ENCODE results near the gene XCL2.
"Not testable (repeated sequence)": the region's sequence is repeated elsewhere in the genome, so short reads cannot be mapped to it uniquely, and the experiment has no call there.

XCL2 gene

GRCh38 chr1:168543840-168544498, at the start of gene XCL2:
TSS of gene XCL2 (minus strand) at chr1:168543997. CDS start at chr1:168543964, 33 bp downstream.
- not testable (repeated sequence) for H3K9ac ChIP-seq (ENCODE audit: low read depth, low read length); H3K79me2 ChIP-seq (ENCODE audit: insufficient read depth, low read length); H3K4me2 ChIP-seq (ENCODE audit: insufficient read depth, low read length); H4K20me1 ChIP-seq (ENCODE audit: insufficient read depth, low read length); DNase-seq; H3K4me1 ChIP-seq (ENCODE audit: insufficient read depth, low read length); H3K4me3 ChIP-seq (ENCODE audit: low read depth in 1 of 2, low read length in 2 of 2); H3K27ac ChIP-seq (ENCODE audit: low read length); H3K9me3 ChIP-seq (ENCODE audit: insufficient read depth, low read length, severe bottlenecking); H2AFZ ChIP-seq (ENCODE audit: low read depth, low read length); H3K27me3 ChIP-seq (ENCODE audit: insufficient read depth, low read length, poor library complexity); H3K36me3 ChIP-seq (ENCODE audit: insufficient read depth, low read length)
- ATAC-seq (ENCODE audit: insufficient read depth, low read depth): peak; percentile 62

- H3K4me2 ChIP-seq (ENCODE audit: insufficient read depth, low read length): no peak overlapping the region
- no peaks in the 10 kb centered on the region for H3K79me2 ChIP-seq (ENCODE audit: insufficient read depth, low read length)
- ATAC-seq (ENCODE audit: insufficient read depth, low read depth): no peak
These were observed 47.9 kb upstream of the XCL2 start for GRCh38 chr1:168591641-168592250.

GRCh38 chr1:168591066-168591465, 47.3 kb upstream of the XCL2 start:
- H3K4me3 ChIP-seq (ENCODE audit: low read depth in 1 of 2, low read length in 2 of 2): no peak overlapping the region
- no peak for DNase-seq
- no peaks in the 10 kb centered on the region for H3K36me3 ChIP-seq (ENCODE audit: insufficient read depth, low read length)
- H3K27ac ChIP-seq (ENCODE audit: low read length): no peak overlapping the region
- H3K9me3 ChIP-seq (ENCODE audit: insufficient read depth, low read length, severe bottlenecking): no peaks in the 10 kb centered on the region
- no peak overlapping the region for H3K9ac ChIP-seq (ENCODE audit: low read depth, low read length)
- no peaks in the 10 kb centered on the region for H4K20me1 ChIP-seq (ENCODE audit: insufficient read depth, low read length)
- TF ChIP-seq EZH2 (IDR thresholded peaks at IDR 0.05; ENCODE audit: borderline replicate concordance, low read depth, low read length, severe bottlenecking): no peak
- TF ChIP-seq CTCF (IDR thresholded peaks at IDR 0.05; ENCODE audit: borderline replicate concordance, extremely low read depth, low read length, poor library complexity, severe bottlenecking): no peak
- H3K79me2 ChIP-seq (ENCODE audit: insufficient read depth, low read length): no peaks in the 10 kb centered on the region
- no peak overlapping the region for H2AFZ ChIP-seq (ENCODE audit: low read depth, low read length)
- no peak overlapping the region for H3K4me2 ChIP-seq (ENCODE audit: insufficient read depth, low read length)
- H3K27me3 ChIP-seq (ENCODE audit: insufficient read depth, low read length, poor library complexity): no peaks in the 10 kb centered on the region
- no peaks in the 10 kb centered on the region for H3K4me1 ChIP-seq (ENCODE audit: insufficient read depth, low read length)
- no peak for ATAC-seq (ENCODE audit: insufficient read depth, low read depth)

More at GRCh38 chr1:168591641-168592250, 47.9 kb upstream of the XCL2 start:
- H3K27ac ChIP-seq (ENCODE audit: low read length): no peak overlapping the region
- no peak overlapping the region for H2AFZ ChIP-seq (ENCODE audit: low read depth, low read length)
- no peaks in the 10 kb centered on the region for H4K20me1 ChIP-seq (ENCODE audit: insufficient read depth, low read length)
- H3K36me3 ChIP-seq (ENCODE audit: insufficient read depth, low read length): no peaks in the 10 kb centered on the region
- no peak overlapping the region for H3K4me3 ChIP-seq (ENCODE audit: low read depth in 1 of 2, low read length in 2 of 2)
- no peak overlapping the region for H3K9ac ChIP-seq (ENCODE audit: low read depth, low read length)
- TF ChIP-seq EZH2 (IDR thresholded peaks at IDR 0.05; ENCODE audit: borderline replicate concordance, low read depth, low read length, severe bottlenecking) (no peak), CTCF (IDR thresholded peaks at IDR 0.05; ENCODE audit: borderline replicate concordance, extremely low read depth, low read length, poor library complexity, severe bottlenecking) (no peak)
- H3K27me3 ChIP-seq (ENCODE audit: insufficient read depth, low read length, poor library complexity): no peaks in the 10 kb centered on the region
- no peaks in the 10 kb centered on the region for H3K9me3 ChIP-seq (ENCODE audit: insufficient read depth, low read length, severe bottlenecking)
- DNase-seq: no peak
- no peaks in the 10 kb centered on the region for H3K4me1 ChIP-seq (ENCODE audit: insufficient read depth, low read length)

GRCh38 chr1:168589167-168589566, 45.4 kb upstream of the XCL2 start:
- no peak for ATAC-seq (ENCODE audit: insufficient read depth, low read depth)

More at GRCh38 chr1:168589167-168589566, 45.4 kb upstream of the XCL2 start:
- Histone ChIP-seq H3K27me3 (ENCODE audit: insufficient read depth, low read length, poor library complexity) (no peaks in the 10 kb centered on the region), H3K79me2 (ENCODE audit: insufficient read depth, low read length) (no peaks in the 10 kb centered on the region), H3K36me3 (ENCODE audit: insufficient read depth, low read length) (no peaks in the 10 kb centered on the region), H3K4me3 (ENCODE audit: low read depth in 1 of 2, low read length in 2 of 2) (no peak overlapping the region), H3K9me3 (ENCODE audit: insufficient read depth, low read length, severe bottlenecking) (no peaks in the 10 kb centered on the region), H4K20me1 (ENCODE audit: insufficient read depth, low read length) (no peaks in the 10 kb centered on the region), H3K4me2 (ENCODE audit: insufficient read depth, low read length) (no peak overlapping the region), H3K9ac (ENCODE audit: low read depth, low read length) (no peak overlapping the region), H3K4me1 (ENCODE audit: insufficient read depth, low read length) (no peaks in the 10 kb centered on the region), H3K27ac (ENCODE audit: low read length) (no peak overlapping the region), H2AFZ (ENCODE audit: low read depth, low read length) (no peak overlapping the region)
- TF ChIP-seq CTCF (IDR thresholded peaks at IDR 0.05; ENCODE audit: borderline replicate concordance, extremely low read depth, low read length, poor library complexity, severe bottlenecking) (no peak), EZH2 (IDR thresholded peaks at IDR 0.05; ENCODE audit: borderline replicate concordance, low read depth, low read length, severe bottlenecking) (no peak)
- DNase-seq: no peak

Data from DND-41 (cell line).